GM12878 (cell line): Measurements from ENCODE around the gene FOXJ3. TPM values are rescaled to one million over a fixed set of nuclear protein-coding genes. Genes with fewer than 3 reads are reported as not detected.

Experiments
- ATAC-seq: fragments of 200-7000 bp; cut with Tn5 transposase; 3 replicates; pipeline ENCODE4 v1.9.1; 2020; ENCODE audit warnings: mild to moderate bottlenecking, moderate library complexity
- BruUV-seq: library from RNA; stranded (reverse); fragments of 400-500 nt; replicated peaks from 2 replicates; lab custom pipeline; 2021; lab: Mats Ljungman, UMichigan
- CTCF ChIA-PET: fragments of 300-600 bp; sonication (Branson Sonifier 250); formaldehyde crosslinking; extraction: SDS; loops from one replicate; lab custom pipeline; 2021; ENCODE audit warnings: inconsistent platforms; lab: Yijun Ruan, JAX
- POLR2A ChIA-PET: fragments of 350-600 bp; formaldehyde crosslinking; extraction: SDS; loops from one replicate; lab custom pipeline; 2021; ENCODE audit warnings: inconsistent platforms; lab: Charles Lee
- RAD21 ChIA-PET: fragments of 300-600 bp; sonication (Branson Sonifier 250); formaldehyde crosslinking; loops from one replicate; lab custom pipeline; 2023; ENCODE audit warnings: antibody characterized with exemption; ENCODE audit not compliant: unreplicated experiment; lab: Charles Lee
- SMC1A ChIA-PET: fragments of 300-600 bp; sonication (Branson Sonifier 250); formaldehyde crosslinking; loops from one replicate; lab custom pipeline; 2023; ENCODE audit not compliant: unreplicated experiment, uncharacterized antibody; lab: Charles Lee
- DNase-seq: peaks from one replicate; pipeline ENCODE4 v3.0.0-alpha.2; 2011; ENCODE audit warnings: low read depth, low spot score
- FAIRE-seq: peaks from 3 replicates; lab custom pipeline; 2011; peaks lifted over from hg19 to GRCh38; lab: Jason Lieb, UNC
- H2AFZ ChIP-seq: 2 replicates; pipeline ENCODE4 v1.6.0; 2011; ENCODE audit warnings: low read depth, low read length, control low read depth; ENCODE audit not compliant: control insufficient read depth
- H3K27ac ChIP-seq: 2 replicates; pipeline ENCODE4 v1.5.1; 2011; ENCODE audit warnings: control low read depth; ENCODE audit not compliant: control insufficient read depth, insufficient read depth
- H3K27me3 ChIP-seq, 2 experiments: replicated peaks in 1 of 2; 2 replicates each; pipeline versions ENCODE4 v1.6.0 to v1.6.1; 2011; ENCODE audit warnings: low read length in 1 of 2; ENCODE audit not compliant: control insufficient read depth in 2 of 2, insufficient read depth in 2 of 2
- H3K36me3 ChIP-seq, 2 experiments: 2 replicates each; pipeline ENCODE4 v1.5.1; 2011; ENCODE audit warnings: low read length in 1 of 2; ENCODE audit not compliant: control insufficient read depth in 2 of 2, insufficient read depth in 2 of 2
- H3K4me1 ChIP-seq: 2 replicates; pipeline ENCODE4 v1.6.1; 2011; ENCODE audit warnings: mild to moderate bottlenecking, low read length, moderate library complexity, mixed read lengths; ENCODE audit not compliant: control insufficient read depth, insufficient read depth
- H3K4me2 ChIP-seq: 2 replicates; pipeline ENCODE4 v1.6.0; 2011; ENCODE audit warnings: control low read depth; ENCODE audit not compliant: control insufficient read depth, insufficient read depth
- H3K4me3 ChIP-seq: fragments of 200-600 bp; sonication (generic); 2 replicates; pipeline ENCODE4 v1.5.1; 2016
- H3K79me2 ChIP-seq: 2 replicates; pipeline ENCODE4 v1.6.0; 2011; ENCODE audit warnings: low read length; ENCODE audit not compliant: control insufficient read depth, insufficient read depth
- H3K9ac ChIP-seq: 2 replicates; pipeline ENCODE4 v1.8.0; 2011; ENCODE audit warnings: low read length, control low read depth, mixed read lengths; ENCODE audit not compliant: control insufficient read depth, insufficient read depth
- H3K9me3 ChIP-seq: replicated peaks from 3 replicates; pipeline ENCODE4 v1.5.1; 2011; ENCODE audit warnings: mild to moderate bottlenecking, low read length; ENCODE audit not compliant: control insufficient read depth, insufficient read depth
- H4K20me1 ChIP-seq: 2 replicates; pipeline ENCODE4 v1.6.0; 2011; ENCODE audit not compliant: control insufficient read depth, insufficient read depth
- BCL11A ChIP-seq: IDR thresholded peaks from 2 replicates; pipeline ENCODE4 v1.6.1; 2011; ENCODE audit warnings: low read depth, low read length
- CHD2 ChIP-seq: IDR thresholded peaks from 2 replicates; pipeline ENCODE4 v1.6.1; 2011; ENCODE audit warnings: low read depth, low read length, improper control_type of control experiment, borderline replicate concordance
- FOXK2 ChIP-seq: fragments of 450-650 bp; IDR thresholded peaks from 2 replicates; pipeline ENCODE4 v1.6.1; 2017; ENCODE audit warnings: mild to moderate bottlenecking, moderate library complexity
- FOXM1 ChIP-seq: IDR thresholded peaks from 2 replicates; pipeline ENCODE4 v1.6.1; 2012; ENCODE audit warnings: low read depth, mild to moderate bottlenecking, inconsistent platforms, low read length, moderate library complexity
- HDGF ChIP-seq: fragments of 450-650 bp; IDR thresholded peaks from 2 replicates; pipeline ENCODE4 v1.6.1; 2016; ENCODE audit warnings: antibody characterized with exemption
- IKZF1 ChIP-seq: fragments of 450-650 bp; conservative IDR thresholded peaks from 2 replicates; pipeline ENCODE4 v1.6.1; 2017; ENCODE audit warnings: antibody characterized with exemption, mild to moderate bottlenecking
- KAT2A ChIP-seq: conservative IDR thresholded peaks from 2 replicates; pipeline ENCODE4 v1.6.1; 2011; ENCODE audit warnings: low read depth, low read length; ENCODE audit not compliant: control insufficient read depth
- MTA2 ChIP-seq: fragments of 450-650 bp; IDR thresholded peaks from 2 replicates; pipeline ENCODE4 v1.6.1; 2016; ENCODE audit warnings: low read depth, mild to moderate bottlenecking, moderate library complexity
- MTA3 ChIP-seq: IDR thresholded peaks from 2 replicates; pipeline ENCODE4 v1.6.1; 2012; ENCODE audit warnings: low read length, inconsistent platforms, borderline replicate concordance
- NFYA ChIP-seq: IDR thresholded peaks from 2 replicates; pipeline ENCODE4 v1.6.1; 2011; ENCODE audit warnings: low read depth, mild to moderate bottlenecking, low read length, improper control_type of control experiment, borderline replicate concordance
- NFYB ChIP-seq: IDR thresholded peaks from 2 replicates; pipeline ENCODE4 v1.6.1; 2011; ENCODE audit warnings: low read depth, mild to moderate bottlenecking, low read length, improper control_type of control experiment, moderate library complexity; ENCODE audit not compliant: insufficient read depth
- NR2F1 ChIP-seq: fragments of 450-650 bp; conservative IDR thresholded peaks from 2 replicates; pipeline ENCODE4 v1.6.1; 2017; ENCODE audit warnings: mild to moderate bottlenecking
- POLR2AphosphoS5 ChIP-seq: IDR thresholded peaks from 2 replicates; pipeline ENCODE4 v1.6.1; 2011; ENCODE audit warnings: mild to moderate bottlenecking, low read length, inconsistent platforms
- RUNX3 ChIP-seq: IDR thresholded peaks from 2 replicates; pipeline ENCODE4 v1.6.1; 2012; ENCODE audit warnings: low read length, inconsistent platforms
- SPI1 ChIP-seq: IDR thresholded peaks from 2 replicates; pipeline ENCODE4 v1.6.1; 2011; ENCODE audit warnings: low read depth, mild to moderate bottlenecking, low read length, moderate library complexity, borderline replicate concordance; ENCODE audit not compliant: insufficient read depth
- STAT3 ChIP-seq: IDR thresholded peaks from 2 replicates; pipeline ENCODE4 v1.6.1; 2011; ENCODE audit warnings: low read depth, low read length, improper control_type of control experiment
- SUPT20H ChIP-seq: IDR thresholded peaks from 2 replicates; pipeline ENCODE4 v1.6.1; 2011; ENCODE audit warnings: low read depth, mild to moderate bottlenecking, low read length, moderate library complexity, borderline replicate concordance; ENCODE audit not compliant: control insufficient read depth
- TAF1 ChIP-seq: IDR thresholded peaks from 2 replicates; pipeline ENCODE4 v1.6.1; 2011; ENCODE audit warnings: mild to moderate bottlenecking, low read depth, low read length, borderline replicate concordance
- ZSCAN29 ChIP-seq: fragments of 450-650 bp; IDR thresholded peaks from 2 replicates; pipeline ENCODE4 v1.6.1; 2017; ENCODE audit warnings: mild to moderate bottlenecking, moderate library complexity
- WGBS: methylation state at CpG from one replicate; pipeline ENCODE4 v1.1.6; 2016; ENCODE audit warnings: low lambda C conversion rate; ENCODE audit not compliant: insufficient replicate concordance, insufficient coverage; ENCODE audit errors: missing lambda C conversion rate; 5-methylcytosine and 5-hydroxymethylcytosine counted together
- in situ Hi-C: fragments of 300-500 bp; cut with MboI; formaldehyde crosslinking; loops from 9 replicates; pipeline ENCODE4 v1.14.3; 2018; ENCODE audit warnings: mixed read lengths
- intact Hi-C: fragments of 100-400 bp; cut with micrococcal nuclease; formaldehyde crosslinking; loops from one replicate; pipeline ENCODE4 v1.14.2; 2022; ENCODE audit not compliant: unreplicated experiment
- polyA plus RNA-seq, 11 experiments: library from polyadenylated mRNA; depleted of rRNA in 4 of 11; unstranded in 6 of 11; stranded (reverse) in 5 of 11; fragments of >200 nt; fragmentation: Nextera tagmentation in 4 of 11; fragmentation: Illumina TruSeq in 1 of 11; extraction: Ambion mirVana in 4 of 11; extraction: Trizol in 1 of 11; gene quantifications; 1 replicate in 1 of 11; 2 replicates in 10 of 11; pipeline versions ENCODE4 v1.2.1 to v1.2.3, GENCODE V29; 2011 to 2016; ENCODE audit warnings: inconsistent platforms in 2 of 11, missing spikeins in 2 of 11, low read depth in 1 of 11
- total RNA-seq, 4 experiments: library from RNA; depleted of rRNA in 3 of 4; stranded (reverse); fragments of >200 nt in 3 of 4; fragmentation: Illumina TruSeq in 1 of 4; extraction: Trizol in 1 of 4; gene quantifications; 2 replicates each; pipeline versions ENCODE4 v1.2.1 to v1.2.3, GENCODE V29; 2013 to 2021

FOXJ3 gene
- total and polyA plus RNA-seq, 10 of the 15 experiments (the other 5 are each of a cell fraction or from before 2014, with no cell fraction given), result 9.5 to 54.2 (median 24.7) TPM

DNA sequence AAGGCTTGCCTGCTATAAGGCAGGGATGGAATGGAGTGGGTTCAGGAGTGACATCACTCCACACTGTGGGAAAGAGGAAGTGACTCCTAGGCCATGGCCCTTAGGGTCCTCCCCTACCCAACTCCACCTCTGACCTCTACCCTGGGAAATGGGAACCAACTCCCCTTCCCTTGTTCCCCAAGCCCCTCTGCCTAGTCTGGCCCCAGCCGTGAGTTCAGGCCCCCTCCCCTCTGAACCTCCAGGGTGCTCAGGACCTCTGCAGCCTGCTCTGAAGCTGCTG lies 166.7 kb downstream of the FOXJ3 start:
- TF ChIP-seq SUPT20H, result no peak
- TF ChIP-seq MTA3, result no peak
- no peak for TF ChIP-seq CHD2
- TF ChIP-seq POLR2AphosphoS5, result no peak
- TF ChIP-seq SPI1, result peak; percentile 90
- peak; percentile 49 for TF ChIP-seq IKZF1
- no peak for TF ChIP-seq KAT2A
- no peak for TF ChIP-seq RUNX3
- no peak for TF ChIP-seq HDGF
- no peak for TF ChIP-seq BCL11A
- no peak for TF ChIP-seq FOXK2
- TF ChIP-seq NFYA, result no peak
- no peak for TF ChIP-seq FOXM1
- no peak for TF ChIP-seq TAF1
- no peak for TF ChIP-seq NFYB
- peak; percentile 64 for TF ChIP-seq NR2F1
- no peak for TF ChIP-seq STAT3
- TF ChIP-seq ZSCAN29, result no peak
- TF ChIP-seq MTA2, result no peak
- ATAC-seq (peak; percentile 57), FAIRE-seq (no peak), DNase-seq (no peak)
- ChIA-PET SMC1A (no interaction called here), RAD21 (no interaction called here), POLR2A (no interaction called here), CTCF (interaction anchor here (0.9 kb wide), 1 partner anchor 10 kb away, joined by 4 read pairs; no protein-coding TSS in a partner anchor)
- Histone ChIP-seq H4K20me1 (no peaks in the 10 kb centered on the region), H3K4me2 (no peak overlapping the region), H3K4me3 (no peak overlapping the region), H3K79me2 (no peaks in the 10 kb centered on the region), H3K36me3 (no peaks in the 10 kb centered on the region), H2AFZ (no peak overlapping the region), H3K27ac (no peak overlapping the region), H3K4me1 (no peaks in the 10 kb centered on the region), H3K9me3 (no peaks in the 10 kb centered on the region), H3K9ac (no peak overlapping the region), H3K27me3 (no peaks in the 10 kb centered on the region)
- WGBS, result 14% methylated on average over 1 of the region's 1 CpG
- intact Hi-C loops, result no loop called here
- in situ Hi-C loops, result no loop called here
- no TSS peak for BruUV-seq
